ENCODE data around the gene TNFRSF6B. TPM values are rescaled to one million over a fixed set of nuclear protein-coding genes. Genes with fewer than 3 reads are reported as not detected.
"Not testable (repeated sequence)": the region's sequence is repeated elsewhere in the genome, so short reads cannot be mapped to it uniquely, and the experiment has no call there.

Gene TNFRSF6B
- total and polyA plus RNA-seq, 2 donors (not counting 3 experiments of a cell fraction or from before 2014, with no cell fraction given), result 0.69 to 11.3 TPM

DNA sequence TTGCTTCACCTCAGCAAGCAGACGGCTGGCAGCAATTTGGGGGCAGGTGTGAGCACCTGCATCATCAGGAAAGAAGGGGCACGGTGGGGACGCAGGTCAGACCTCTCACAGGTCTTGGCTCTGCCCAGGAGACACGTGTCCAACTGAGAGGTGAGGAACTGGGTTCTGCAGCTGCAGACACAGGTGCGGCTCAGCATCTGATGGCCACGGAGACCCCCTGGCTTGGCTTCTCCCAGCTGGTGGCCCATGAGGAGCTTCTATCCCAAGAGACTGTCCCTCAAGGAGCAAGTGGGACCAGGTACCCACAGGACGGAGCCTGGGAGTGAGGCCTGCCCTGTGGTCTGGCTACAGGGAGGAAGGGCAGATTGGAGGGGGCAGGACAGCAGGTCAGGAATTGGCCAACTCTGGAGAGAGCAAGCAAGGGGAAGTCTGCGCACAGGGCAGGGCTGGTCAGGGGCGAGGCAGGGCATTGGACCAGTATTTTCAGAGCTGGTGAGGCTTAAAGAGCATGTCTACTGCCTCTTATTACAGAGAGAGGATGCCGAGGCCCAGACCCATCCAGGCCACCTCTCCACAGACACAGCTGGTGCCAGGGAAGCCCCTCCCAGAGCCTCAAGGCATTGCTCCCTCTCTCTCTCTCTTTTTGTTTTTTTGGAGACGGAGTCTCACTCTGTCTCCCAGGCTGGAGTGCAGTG lies 47.4 kb upstream of the TNFRSF6B start:
- intact Hi-C loops (cut with micrococcal nuclease) (no loop called here), dilution Hi-C loops (cut with MboI; ENCODE audit: extremely low pct_ligation_motif_present, low sequenced_read_pairs) (no loop called here)
- TF ChIP-seq POLR2AphosphoS5 (IDR thresholded peaks at IDR 0.05; ENCODE audit: insufficient read depth, low read depth, low read length), result no peak
- TF ChIP-seq, protein P1, sequence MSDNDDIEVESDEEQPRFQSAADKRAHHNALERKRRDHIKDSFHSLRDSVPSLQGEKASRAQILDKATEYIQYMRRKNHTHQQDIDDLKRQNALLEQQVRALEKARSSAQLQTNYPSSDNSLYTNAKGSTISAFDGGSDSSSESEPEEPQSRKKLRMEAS (IDR thresholded peaks at IDR 0.05; ENCODE audit: insufficient read depth, insufficient read length), result no peak
- no peak for TF ChIP-seq JUN (IDR thresholded peaks at IDR 0.05; ENCODE audit: borderline replicate concordance, insufficient read depth, insufficient read length, low read depth)
- no peak for TF ChIP-seq MYC (IDR thresholded peaks at IDR 0.05; ENCODE audit: low read depth, low read length)
- TF ChIP-seq, protein P2, sequence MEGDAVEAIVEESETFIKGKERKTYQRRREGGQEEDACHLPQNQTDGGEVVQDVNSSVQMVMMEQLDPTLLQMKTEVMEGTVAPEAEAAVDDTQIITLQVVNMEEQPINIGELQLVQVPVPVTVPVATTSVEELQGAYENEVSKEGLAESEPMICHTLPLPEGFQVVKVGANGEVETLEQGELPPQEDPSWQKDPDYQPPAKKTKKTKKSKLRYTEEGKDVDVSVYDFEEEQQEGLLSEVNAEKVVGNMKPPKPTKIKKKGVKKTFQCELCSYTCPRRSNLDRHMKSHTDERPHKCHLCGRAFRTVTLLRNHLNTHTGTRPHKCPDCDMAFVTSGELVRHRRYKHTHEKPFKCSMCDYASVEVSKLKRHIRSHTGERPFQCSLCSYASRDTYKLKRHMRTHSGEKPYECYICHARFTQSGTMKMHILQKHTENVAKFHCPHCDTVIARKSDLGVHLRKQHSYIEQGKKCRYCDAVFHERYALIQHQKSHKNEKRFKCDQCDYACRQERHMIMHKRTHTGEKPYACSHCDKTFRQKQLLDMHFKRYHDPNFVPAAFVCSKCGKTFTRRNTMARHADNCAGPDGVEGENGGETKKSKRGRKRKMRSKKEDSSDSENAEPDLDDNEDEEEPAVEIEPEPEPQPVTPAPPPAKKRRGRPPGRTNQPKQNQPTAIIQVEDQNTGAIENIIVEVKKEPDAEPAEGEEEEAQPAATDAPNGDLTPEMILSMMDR (IDR thresholded peaks at IDR 0.05; ENCODE audit: extremely low read depth in 1 of 2, insufficient read depth in 1 of 2, low read depth in 1 of 2, low read length in 2 of 2), result no peak
- TF ChIP-seq GATA2 (IDR thresholded peaks at IDR 0.05; ENCODE audit: insufficient read depth, insufficient read length, low read depth, low read length), result no peak
- no peak for TF ChIP-seq FOS (IDR thresholded peaks at IDR 0.05; ENCODE audit: borderline replicate concordance, insufficient read depth, low read length)
- TF ChIP-seq EZH2 (IDR thresholded peaks at IDR 0.05; ENCODE audit: borderline replicate concordance, low read depth, low read length, severe bottlenecking), result no peak
- no peak for TF ChIP-seq POLR2A (IDR thresholded peaks at IDR 0.05; ENCODE audit: low read depth, low read length)
- no peak for DNase-seq (ENCODE audit: low read depth, low spot score)
- Histone ChIP-seq H3K9me1 (replicated peaks; ENCODE audit: control insufficient read depth, extremely low read depth, insufficient read depth, low read length) (no peaks in the 10 kb centered on the region), H3K9me3 (replicated peaks; ENCODE audit: control insufficient read depth, insufficient read depth, low read length) (no peaks in the 10 kb centered on the region), H3K36me3 (ENCODE audit: control insufficient read depth in 2 of 2, extremely low read depth in 1 of 2, insufficient read depth in 2 of 2, low read length in 2 of 2) (no peaks in the 10 kb centered on the region), H3K9ac (replicated peaks; ENCODE audit: extremely low read depth, insufficient read depth, low read length) (no peak overlapping the region), H4K20me1 (replicated peaks; ENCODE audit: control insufficient read depth, extremely low read depth, insufficient read depth, low read length) (no peaks in the 10 kb centered on the region), H3K79me2 (ENCODE audit: control insufficient read depth, insufficient read depth, low read length) (no peaks in the 10 kb centered on the region), H3K27me3 (ENCODE audit: control insufficient read depth in 2 of 2, insufficient read depth in 2 of 2, low read length in 2 of 2) (peaks cover 1 to 11% of the 10 kb centered on the region in 2 experiments), H3K4me3 (replicated peaks in 1 of 3; ENCODE audit: insufficient read depth in 1 of 3, low read depth in 1 of 3, low read length in 3 of 3) (no peak overlapping the region), H2AFZ (ENCODE audit: low read depth, low read length) (no peak overlapping the region), H3K4me2 (ENCODE audit: insufficient read depth, low read length) (no peak overlapping the region), H3K27ac (ENCODE audit: insufficient read depth, low read depth, low read length) (no peak overlapping the region), H3K4me1 (ENCODE audit: control insufficient read depth, extremely low read depth, insufficient read depth, low read length) (peaks cover 6% of the 10 kb centered on the region)
- ChIA-PET POLR2A (no interaction called here), CTCF (no interaction called here)
- BruUV-seq (replicated peaks), result no TSS peak
- no peak for FAIRE-seq

DNA sequence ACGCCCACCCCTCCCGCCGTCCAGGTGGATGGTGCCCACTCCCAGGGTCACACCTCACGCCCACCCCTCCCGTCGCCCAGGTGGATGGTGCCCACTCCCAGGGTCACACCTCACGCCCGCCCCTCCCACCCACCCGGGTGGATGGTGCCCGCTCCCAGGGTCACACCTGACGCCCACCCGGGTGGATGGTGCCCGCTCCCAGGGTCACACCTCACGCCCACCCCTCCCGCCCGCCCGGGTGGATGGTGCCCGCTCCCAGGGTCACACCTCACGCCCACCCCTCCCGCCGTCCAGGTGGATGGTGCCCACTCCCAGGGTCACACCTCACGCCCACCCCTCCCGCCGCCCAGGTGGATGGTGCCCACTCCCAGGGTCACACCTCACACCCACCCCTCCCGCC lies 46.0 kb upstream of the TNFRSF6B start:
- H3K27ac ChIP-seq (ENCODE audit: insufficient read depth, low read depth, low read length); H3K9ac ChIP-seq (replicated peaks; ENCODE audit: extremely low read depth, insufficient read depth, low read length); POLR2A ChIA-PET; H3K4me2 ChIP-seq (ENCODE audit: insufficient read depth, low read length); BruUV-seq (replicated peaks); H3K9me3 ChIP-seq (replicated peaks; ENCODE audit: control insufficient read depth, insufficient read depth, low read length); H3K36me3 ChIP-seq (ENCODE audit: control insufficient read depth in 2 of 2, extremely low read depth in 1 of 2, insufficient read depth in 2 of 2, low read length in 2 of 2); CTCF ChIA-PET; H3K4me3 ChIP-seq (replicated peaks in 1 of 3; ENCODE audit: insufficient read depth in 1 of 3, low read depth in 1 of 3, low read length in 3 of 3); DNase-seq (ENCODE audit: low read depth, low spot score); H3K4me1 ChIP-seq (ENCODE audit: control insufficient read depth, extremely low read depth, insufficient read depth, low read length); H3K79me2 ChIP-seq (ENCODE audit: control insufficient read depth, insufficient read depth, low read length); FAIRE-seq; H4K20me1 ChIP-seq (replicated peaks; ENCODE audit: control insufficient read depth, extremely low read depth, insufficient read depth, low read length); H3K9me1 ChIP-seq (replicated peaks; ENCODE audit: control insufficient read depth, extremely low read depth, insufficient read depth, low read length); dilution Hi-C loops (cut with MboI; ENCODE audit: extremely low pct_ligation_motif_present, low sequenced_read_pairs); intact Hi-C loops (cut with micrococcal nuclease); H2AFZ ChIP-seq (ENCODE audit: low read depth, low read length): not testable (repeated sequence)
- H3K27me3 ChIP-seq (ENCODE audit: control insufficient read depth in 2 of 2, insufficient read depth in 2 of 2, low read length in 2 of 2), result peaks cover 1 to 11% of the 10 kb centered on the region in 2 experiments
